RWPE2 (cell line): ENCODE data around the gene TUSC7.

Experiments used
- ATAC-seq: fragments of 200-7000 bp; cut with Tn5 transposase; 3 replicates; pipeline ENCODE4 v1.9.1; 2021; ENCODE audit warnings: low read depth
- DNase-seq: peaks from one replicate; pipeline ENCODE4 v3.0.0-alpha.2; 2020; ENCODE audit warnings: low spot score
- H3K27ac ChIP-seq: fragments of 450-650 bp; 2 replicates; pipeline ENCODE4 v1.5.1; 2017; ENCODE audit warnings: mild to moderate bottlenecking; ENCODE audit not compliant: poor library complexity, severe bottlenecking
- H3K27me3 ChIP-seq: fragments of 250-450 bp; sonication (Bioruptor Pico); 2 replicates; pipeline ENCODE4 v1.5.1; 2021; ENCODE audit warnings: mild to moderate bottlenecking, moderate library complexity; ENCODE audit not compliant: insufficient read depth, poor library complexity, severe bottlenecking
- H3K36me3 ChIP-seq: fragments of 250-450 bp; sonication (Bioruptor Pico); 2 replicates; pipeline ENCODE4 v1.5.1; 2020; ENCODE audit warnings: low read depth, mild to moderate bottlenecking, moderate library complexity
- H3K4me1 ChIP-seq: fragments of 250-450 bp; sonication (Bioruptor Pico); 2 replicates; pipeline ENCODE4 v1.5.1; 2021; ENCODE audit warnings: mild to moderate bottlenecking, moderate library complexity; ENCODE audit not compliant: insufficient read depth, poor library complexity, severe bottlenecking
- H3K4me3 ChIP-seq: fragments of 250-450 bp; sonication (Bioruptor Pico); 2 replicates; pipeline ENCODE4 v1.5.1; 2021; ENCODE audit warnings: mild to moderate bottlenecking, moderate library complexity; ENCODE audit not compliant: severe bottlenecking
- H3K9me3 ChIP-seq: fragments of 250-450 bp; sonication (Bioruptor Pico); 2 replicates; pipeline ENCODE4 v1.5.1; 2021; ENCODE audit warnings: mild to moderate bottlenecking, moderate library complexity; ENCODE audit not compliant: severe bottlenecking
- CTCF ChIP-seq: fragments of 450-650 bp; IDR thresholded peaks from one replicate; pipeline ENCODE4 v1.5.1; 2017; ENCODE audit warnings: mild to moderate bottlenecking, moderate library complexity; ENCODE audit not compliant: poor library complexity, severe bottlenecking

Gene TUSC7

GRCh38 chr3:116702334-116702733 lies 7.2 kb upstream of the TUSC7 start:
- no peaks in the 10 kb centered on the region for H3K36me3 ChIP-seq
- no peaks in the 10 kb centered on the region for H3K9me3 ChIP-seq
- no peak overlapping the region for H3K27ac ChIP-seq
- ATAC-seq (no peak), DNase-seq (no peak)
- no peaks in the 10 kb centered on the region for H3K27me3 ChIP-seq
- TF ChIP-seq CTCF: no peak
- H3K4me1 ChIP-seq: no peaks in the 10 kb centered on the region
- H3K4me3 ChIP-seq: no peak overlapping the region

DNA sequence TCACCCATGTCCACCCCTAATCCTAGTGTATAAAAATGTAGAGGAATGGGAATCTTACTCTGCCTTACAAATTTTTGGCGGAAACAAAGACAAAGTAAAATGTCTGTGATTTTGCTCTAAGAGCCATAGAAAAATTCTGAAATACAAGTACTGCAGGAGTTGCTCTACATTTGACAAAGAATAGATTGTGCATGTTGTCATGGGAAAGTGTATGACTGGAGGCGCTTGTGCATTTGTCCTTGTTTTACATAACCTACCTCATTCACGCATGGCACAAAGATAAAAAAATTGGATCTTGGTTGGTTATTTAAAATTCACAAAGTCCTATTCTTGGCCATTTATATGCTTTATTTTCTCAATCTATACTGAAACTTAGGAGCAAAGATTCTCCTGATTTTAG lies 2.0 kb upstream of the TUSC7 start:
- no peak overlapping the region for H3K4me3 ChIP-seq
- DNase-seq (no peak), ATAC-seq (no peak)
- no peak for TF ChIP-seq CTCF
- H3K27me3 ChIP-seq: no peaks in the 10 kb centered on the region
- no peaks in the 10 kb centered on the region for H3K9me3 ChIP-seq
- no peaks in the 10 kb centered on the region for H3K4me1 ChIP-seq
- no peak overlapping the region for H3K27ac ChIP-seq
- H3K36me3 ChIP-seq: no peaks in the 10 kb centered on the region

DNA sequence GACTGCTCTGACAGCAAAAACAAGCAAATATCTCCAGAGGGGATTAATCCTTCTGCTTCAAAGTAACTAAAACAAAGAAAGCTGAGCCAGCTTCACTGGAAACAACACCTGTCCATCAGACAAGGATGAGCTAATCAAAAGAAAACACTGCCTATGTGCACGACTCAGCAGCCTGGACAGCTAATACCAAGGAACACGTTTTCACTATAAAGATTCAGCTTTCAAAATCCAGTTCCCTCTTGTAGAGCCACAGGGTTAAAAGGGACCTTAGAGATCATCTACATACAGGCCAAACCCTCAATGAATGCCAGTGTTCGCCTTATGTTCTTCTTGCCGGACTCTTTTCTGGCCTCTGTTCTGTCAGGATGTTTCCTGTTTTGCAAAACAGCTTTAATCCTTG lies 6.9 kb downstream of the TUSC7 start:
- TF ChIP-seq CTCF: no peak
- Histone ChIP-seq H3K4me1 (no peaks in the 10 kb centered on the region), H3K9me3 (no peaks in the 10 kb centered on the region), H3K27me3 (no peaks in the 10 kb centered on the region), H3K4me3 (no peak overlapping the region), H3K36me3 (no peaks in the 10 kb centered on the region), H3K27ac (no peak overlapping the region)
- DNase-seq (no peak), ATAC-seq (no peak)

- Histone ChIP-seq H3K9me3 (no peaks in the 10 kb centered on the region), H3K36me3 (no peaks in the 10 kb centered on the region), H3K27me3 (no peaks in the 10 kb centered on the region), H3K4me1 (no peaks in the 10 kb centered on the region), H3K27ac (no peak overlapping the region), H3K4me3 (no peak overlapping the region)
- no peak for ATAC-seq
- no peak for DNase-seq
- TF ChIP-seq CTCF: no peak
These were observed 8.0 kb downstream of the TUSC7 start for GRCh38 chr3:116717566-116717965.

DNA sequence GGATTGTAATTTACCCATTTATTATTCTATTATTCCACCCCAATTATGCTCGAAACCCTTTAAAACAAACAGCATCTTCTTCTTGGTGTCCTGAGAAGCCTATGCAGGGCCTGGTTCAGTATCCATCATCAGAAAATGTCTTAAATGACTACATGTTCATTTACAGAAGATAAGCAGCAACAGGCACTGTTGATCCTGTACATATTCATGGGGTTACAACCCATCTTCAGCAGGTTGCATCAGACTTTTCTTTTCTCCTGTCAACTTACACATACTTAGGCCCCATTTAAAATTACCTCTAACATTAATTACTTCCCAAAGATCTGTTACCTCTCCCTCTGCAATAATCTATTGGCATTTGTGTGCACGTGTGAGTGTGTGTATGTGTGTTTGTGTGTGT lies 18.9 kb downstream of the TUSC7 start:
- TF ChIP-seq CTCF: no peak
- Histone ChIP-seq H3K27ac (no peak overlapping the region), H3K27me3 (peaks cover 4% of the 10 kb centered on the region), H3K4me1 (no peaks in the 10 kb centered on the region), H3K4me3 (no peak overlapping the region), H3K36me3 (no peaks in the 10 kb centered on the region), H3K9me3 (no peaks in the 10 kb centered on the region)
- DNase-seq (no peak), ATAC-seq (no peak)
